ENCODE measurements around the gene EXOC2. TPM values are rescaled to one million over a fixed set of nuclear protein-coding genes. Genes with fewer than 3 reads are reported as not detected.

EXOC2 gene
- total and polyA plus RNA-seq, 2 of the 13 experiments (the other 11 are each of a cell fraction or from before 2014, with no cell fraction given), result 12.6 to 22.9 TPM

DNA sequence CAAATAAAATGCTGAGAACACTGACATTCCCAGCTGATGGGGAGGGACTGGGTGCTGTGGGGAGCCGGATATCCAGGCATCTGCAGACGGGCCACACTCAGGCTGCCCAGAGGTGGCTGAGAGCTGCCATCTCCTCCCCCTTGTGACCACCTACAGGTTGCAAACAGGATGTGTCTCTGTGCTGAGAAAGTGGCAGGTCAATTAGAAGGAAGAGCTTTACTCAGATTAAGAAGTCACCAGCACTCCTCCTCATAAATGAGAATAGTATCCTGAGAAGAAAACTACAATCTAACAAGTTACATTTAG lies 99.1 kb downstream of the EXOC2 start:
- Histone ChIP-seq H3K27ac (ENCODE audit: extremely low read length, insufficient read depth, low read length) (no peak overlapping the region), H3K4me1 (ENCODE audit: insufficient read depth, low read length) (no peaks in the 10 kb centered on the region), H3K9me3 (ENCODE audit: low read length) (no peaks in the 10 kb centered on the region), H3K36me3 (replicated peaks in 1 of 2; ENCODE audit: control insufficient read depth in 1 of 2, insufficient read depth in 2 of 2, low read length in 2 of 2) (peaks cover 1 to 36% of the 10 kb centered on the region in 2 experiments; a peak in 4 of 5 replicates), H4K20me1 (ENCODE audit: insufficient read depth, low read length) (no peaks in the 10 kb centered on the region), H3K27me3 (ENCODE audit: control insufficient read depth in 1 of 2, insufficient read depth in 2 of 2, low read length in 2 of 2) (no peaks in the 10 kb centered on the region), H2AFZ (ENCODE audit: low read length) (no peak overlapping the region), H3K4me3 (replicated peaks in 1 of 3; ENCODE audit: insufficient read depth in 1 of 3, low read depth in 2 of 3, low read length in 3 of 3) (no peak overlapping the region), H3K4me2 (ENCODE audit: low read depth, low read length) (no peak overlapping the region), H3K9ac (ENCODE audit: insufficient read depth, low read depth, low read length) (no peak overlapping the region), H3K79me2 (ENCODE audit: insufficient read depth, low read length) (no peaks in the 10 kb centered on the region)
- DNase-seq (ENCODE audit: low spot score) (no peak), ATAC-seq (no peak; the same call in 2 of the 3 replicates), FAIRE-seq (no peak)
- intact Hi-C loops (cut with micrococcal nuclease; ENCODE audit: unreplicated experiment), result loop anchor here (1.0 to 2.0 kb wide), 5 partner anchors 128 to 842 kb away; no protein-coding TSS in a partner anchor
- WGBS (ENCODE audit: low lambda C conversion rate), result 100% methylated on average over 2 of the region's 2 CpGs
- ChIA-PET CTCF (ENCODE audit: low intra/inter-chr PET ratio, low total read pairs) (interaction anchor here (0.7 to 2.7 kb wide), 5 partner anchors 108 to 842 kb away, joined by 3 to 22 read pairs (median 5); no protein-coding TSS in a partner anchor), POLR2A (no interaction called here)
- TF ChIP-seq CCAR2 (optimal IDR thresholded peaks at IDR 0.05; ENCODE audit: low read depth, low read length) (no peak), KLF9 (CRISPR knock-in tag; IDR thresholded peaks at IDR 0.05; ENCODE audit: low read depth) (no peak), NR2F1 (CRISPR knock-in tag; IDR thresholded peaks at IDR 0.05) (no peak), ZMAT5 (CRISPR knock-in tag; IDR thresholded peaks at IDR 0.05; ENCODE audit: borderline replicate concordance, low read depth) (no peak), ZNF296 (CRISPR knock-in tag; conservative IDR thresholded peaks at IDR 0.05) (no peak)
- TF ChIP-seq, protein P1, sequence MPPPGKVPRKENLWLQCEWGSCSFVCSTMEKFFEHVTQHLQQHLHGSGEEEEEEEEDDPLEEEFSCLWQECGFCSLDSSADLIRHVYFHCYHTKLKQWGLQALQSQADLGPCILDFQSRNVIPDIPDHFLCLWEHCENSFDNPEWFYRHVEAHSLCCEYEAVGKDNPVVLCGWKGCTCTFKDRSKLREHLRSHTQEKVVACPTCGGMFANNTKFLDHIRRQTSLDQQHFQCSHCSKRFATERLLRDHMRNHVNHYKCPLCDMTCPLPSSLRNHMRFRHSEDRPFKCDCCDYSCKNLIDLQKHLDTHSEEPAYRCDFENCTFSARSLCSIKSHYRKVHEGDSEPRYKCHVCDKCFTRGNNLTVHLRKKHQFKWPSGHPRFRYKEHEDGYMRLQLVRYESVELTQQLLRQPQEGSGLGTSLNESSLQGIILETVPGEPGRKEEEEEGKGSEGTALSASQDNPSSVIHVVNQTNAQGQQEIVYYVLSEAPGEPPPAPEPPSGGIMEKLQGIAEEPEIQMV (CRISPR knock-in tag; IDR thresholded peaks at IDR 0.05; ENCODE audit: low read depth), result no peak
- TF ChIP-seq, protein P2, sequence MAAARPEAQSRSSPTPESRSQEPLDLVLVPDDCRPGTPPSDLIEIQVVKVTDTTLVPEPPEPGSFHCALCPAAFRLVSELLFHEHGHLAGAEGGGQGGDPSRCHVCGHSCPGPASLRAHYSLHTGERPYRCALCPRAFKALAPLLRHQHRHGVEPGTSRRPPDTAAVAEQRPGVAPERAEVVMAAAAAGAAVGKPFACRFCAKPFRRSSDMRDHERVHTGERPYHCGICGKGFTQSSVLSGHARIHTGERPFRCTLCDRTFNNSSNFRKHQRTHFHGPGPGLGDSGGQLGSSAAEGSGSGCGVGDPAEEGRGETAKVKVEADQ (CRISPR knock-in tag; IDR thresholded peaks at IDR 0.05; ENCODE audit: borderline replicate concordance), result no peak
- in situ Hi-C loops (cut with HindIII; ENCODE audit: extremely low pct_ligation_motif_present, low pct_unique_long_range_greater_than_20kb), result loop anchor here (10.0 kb wide), 1 partner anchor 801 kb away; no protein-coding TSS in a partner anchor
- BruUV-seq (replicated peaks), result no TSS peak

All from HepG2 (cell line).